ENCODE measurements around the gene SLC23A2.
"Not testable (repeated sequence)": the region's sequence is repeated elsewhere in the genome, so short reads cannot be mapped to it uniquely, and the experiment has no call there.

The SLC23A2 gene

GRCh38 chr20:4855097-4855496 lies 146.2 kb downstream of the SLC23A2 start:
- H3K4me3 ChIP-seq (ENCODE audit: low read depth, low read length): no peak overlapping the region
- peaks cover 5% of the 10 kb centered on the region for H3K36me3 ChIP-seq (replicated peaks)
- TF ChIP-seq CTCF (IDR thresholded peaks at IDR 0.05; ENCODE audit: low read depth, low read length, missing control alignments): no peak
- no peak overlapping the region for H3K27ac ChIP-seq
- no peak for DNase-seq
- no peaks in the 10 kb centered on the region for H3K27me3 ChIP-seq (replicated peaks)
- in situ Hi-C loops (cut with HindIII; ENCODE audit: low pct_ligation_motif_present, low sequenced_read_pairs): no loop called here

- no peak for DNase-seq
These were observed 146.8 kb downstream of the SLC23A2 start for GRCh38 chr20:4854561-4854901.

GRCh38 chr20:4853757-4854560 lies 147.4 kb downstream of the SLC23A2 start:
- H3K4me3 ChIP-seq (ENCODE audit: low read depth, low read length): no peak overlapping the region
- H3K27ac ChIP-seq: no peak overlapping the region
- no peaks in the 10 kb centered on the region for H3K27me3 ChIP-seq (replicated peaks)
- TF ChIP-seq CTCF (IDR thresholded peaks at IDR 0.05; ENCODE audit: low read depth, low read length, missing control alignments): no peak
- DNase-seq: no peak
- in situ Hi-C loops (cut with HindIII; ENCODE audit: low pct_ligation_motif_present, low sequenced_read_pairs): no loop called here
- H3K36me3 ChIP-seq (replicated peaks): peaks cover 5% of the 10 kb centered on the region

More at GRCh38 chr20:4854561-4854901, 146.8 kb downstream of the SLC23A2 start:
- Histone ChIP-seq H3K4me3 (ENCODE audit: low read depth, low read length) (no peak overlapping the region), H3K27me3 (replicated peaks) (no peaks in the 10 kb centered on the region), H3K36me3 (replicated peaks) (peaks cover 5% of the 10 kb centered on the region), H3K27ac (no peak overlapping the region)
- in situ Hi-C loops (cut with HindIII; ENCODE audit: low pct_ligation_motif_present, low sequenced_read_pairs): no loop called here
- TF ChIP-seq CTCF (IDR thresholded peaks at IDR 0.05; ENCODE audit: low read depth, low read length, missing control alignments): no peak

GRCh38 chr20:4853004-4853403 lies 148.3 kb downstream of the SLC23A2 start:
- no peak for TF ChIP-seq CTCF (IDR thresholded peaks at IDR 0.05; ENCODE audit: low read depth, low read length, missing control alignments)
- in situ Hi-C loops (cut with HindIII; ENCODE audit: low pct_ligation_motif_present, low sequenced_read_pairs): no loop called here
- Histone ChIP-seq H3K27ac (no peak overlapping the region), H3K27me3 (replicated peaks) (no peaks in the 10 kb centered on the region), H3K4me3 (ENCODE audit: low read depth, low read length) (no peak overlapping the region), H3K36me3 (replicated peaks) (no peaks in the 10 kb centered on the region)
- DNase-seq: no peak

- TF ChIP-seq CTCF (IDR thresholded peaks at IDR 0.05; ENCODE audit: low read depth, low read length, missing control alignments): no peak
- in situ Hi-C loops (cut with HindIII; ENCODE audit: low pct_ligation_motif_present, low sequenced_read_pairs): no loop called here
- no peaks in the 10 kb centered on the region for H3K36me3 ChIP-seq (replicated peaks)
These were observed 150.3 kb downstream of the SLC23A2 start for GRCh38 chr20:4850960-4851359.

GRCh38 chr20:4848829-4849228 lies 152.5 kb downstream of the SLC23A2 start:
- H3K4me3 ChIP-seq (ENCODE audit: low read depth, low read length); in situ Hi-C loops (cut with HindIII; ENCODE audit: low pct_ligation_motif_present, low sequenced_read_pairs); H3K27me3 ChIP-seq (replicated peaks); H3K36me3 ChIP-seq (replicated peaks); DNase-seq; H3K27ac ChIP-seq: not testable (repeated sequence)

More at GRCh38 chr20:4850960-4851359, 150.3 kb downstream of the SLC23A2 start:
- Histone ChIP-seq H3K4me3 (ENCODE audit: low read depth, low read length) (no peak overlapping the region), H3K27ac (no peak overlapping the region), H3K27me3 (replicated peaks) (no peaks in the 10 kb centered on the region)
- no peak for DNase-seq
